HG02610 (cell line): ENCODE measurements around the gene RAB4A.

ENCODE experiments used
- ATAC-seq: cut with Tn5 transposase; IDR thresholded peaks from one replicate; pipeline ENCODE4 v1.9.1; 2021; ENCODE audit warnings: mild to moderate bottlenecking, moderate library complexity; ENCODE audit not compliant: unreplicated experiment

Gene RAB4A

DNA sequence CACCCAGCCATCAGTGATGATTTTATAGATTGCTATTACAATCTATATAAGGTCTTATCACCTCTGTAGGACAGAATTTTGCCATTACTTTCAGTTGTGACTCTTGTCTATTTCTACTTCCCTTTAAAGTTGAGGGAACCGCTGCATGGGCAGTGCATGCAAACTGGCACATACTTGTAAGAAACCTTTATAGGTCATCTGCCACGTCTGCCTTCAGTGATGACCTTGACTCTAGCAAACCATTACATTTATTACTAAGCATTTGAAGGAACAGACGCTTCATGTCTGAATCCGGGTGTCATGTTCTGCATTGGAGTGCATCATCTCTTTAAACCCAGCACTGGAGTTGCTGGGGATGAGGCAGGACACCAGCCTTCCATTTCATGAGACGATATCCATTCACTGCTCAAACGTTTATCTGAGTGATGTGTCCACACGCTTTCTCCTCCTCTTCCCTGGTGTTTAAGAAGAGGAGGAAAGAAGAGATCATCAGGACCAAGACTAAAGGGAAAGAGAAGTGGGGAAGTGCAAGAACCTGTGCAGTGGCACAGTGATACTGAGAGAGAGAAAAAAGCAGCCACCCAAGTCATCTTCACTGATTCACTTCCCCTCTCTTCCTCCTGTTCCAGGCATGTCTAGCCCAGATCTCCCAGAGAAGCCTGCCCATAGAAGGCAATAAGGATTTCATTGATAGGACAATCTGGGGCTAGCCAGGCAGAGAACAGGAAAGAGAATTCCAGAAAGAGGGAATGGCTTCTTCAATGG, 57.9 kb downstream of the RAB4A start:
- ATAC-seq = no peak

DNA sequence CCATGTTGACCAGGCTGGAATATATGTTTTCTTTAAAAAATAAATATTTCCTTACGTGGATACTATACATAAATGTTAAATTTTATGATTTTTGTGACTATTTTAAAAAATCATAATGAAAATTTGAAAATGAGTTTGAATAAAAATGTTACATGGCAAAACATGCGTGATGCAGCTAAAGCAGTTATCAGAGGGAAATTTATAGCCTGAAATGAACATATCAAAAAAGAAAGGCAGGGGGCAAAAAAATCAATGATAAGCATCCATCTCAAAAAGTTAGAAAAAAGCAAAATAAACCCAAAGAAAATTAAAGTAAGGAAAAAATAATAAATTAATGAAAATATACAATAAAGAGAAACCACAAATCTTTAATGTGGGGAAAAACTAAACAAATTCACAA, 63.4 kb downstream of the RAB4A start:
- ATAC-seq = no peak

DNA sequence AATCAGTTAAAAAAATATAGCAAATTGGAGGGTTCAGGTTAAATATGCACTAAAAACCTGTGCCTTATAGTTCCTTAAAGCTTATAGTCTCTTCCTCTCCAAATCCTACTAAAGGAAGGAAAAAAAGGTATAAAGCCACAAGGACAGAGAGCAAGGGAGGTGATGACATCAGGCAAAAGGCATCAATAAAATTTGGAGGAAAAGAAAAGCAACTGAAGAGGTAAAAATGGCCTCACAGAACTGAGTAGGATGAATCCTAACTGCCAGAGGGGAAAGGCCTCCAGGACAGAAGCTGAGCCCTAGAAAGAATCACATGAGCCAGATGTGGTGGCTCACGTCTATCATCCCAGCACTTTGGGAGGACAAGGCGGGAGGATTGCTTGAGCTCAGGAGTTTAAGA, 63.8 kb downstream of the RAB4A start:
- no peak for ATAC-seq

DNA sequence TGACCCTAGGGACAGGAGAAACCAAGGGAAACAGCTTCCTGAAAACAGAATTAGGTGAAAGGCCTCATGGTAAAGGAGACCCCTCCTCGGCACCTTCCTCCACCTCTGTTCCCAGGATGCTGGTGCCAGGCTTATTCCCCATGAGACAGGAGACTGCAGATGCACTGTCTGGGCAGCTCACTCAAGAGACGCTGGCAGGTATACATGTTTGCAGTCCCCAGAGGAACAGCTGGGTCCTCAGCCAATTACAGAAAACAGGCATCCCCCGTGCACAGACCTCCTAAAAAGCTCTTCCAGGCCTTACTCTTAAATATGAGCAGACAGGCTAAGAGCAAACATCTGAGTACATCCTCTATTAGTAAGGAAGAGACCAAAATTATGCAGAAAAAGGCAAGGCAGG, 65.4 kb downstream of the RAB4A start:
- no peak for ATAC-seq

DNA sequence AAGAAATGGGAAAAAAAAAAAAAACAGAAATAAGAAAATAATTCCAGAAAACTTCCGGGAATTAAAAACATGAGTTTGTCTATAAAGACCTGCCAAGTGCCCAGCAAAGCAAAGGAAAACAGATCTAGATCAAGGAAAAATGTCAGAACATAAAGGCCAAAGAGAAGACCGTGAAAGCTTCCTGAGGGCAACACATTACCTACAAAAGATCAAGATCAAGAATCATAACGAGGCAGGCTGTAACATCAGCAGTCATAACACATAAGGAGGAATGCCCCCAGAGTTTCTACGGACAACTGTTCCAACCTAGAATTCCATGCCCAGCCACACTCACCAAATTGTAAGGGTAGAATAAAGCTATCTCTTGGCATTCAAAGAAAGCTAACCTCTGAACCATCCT, 68.2 kb downstream of the RAB4A start:
- no peak for ATAC-seq

DNA sequence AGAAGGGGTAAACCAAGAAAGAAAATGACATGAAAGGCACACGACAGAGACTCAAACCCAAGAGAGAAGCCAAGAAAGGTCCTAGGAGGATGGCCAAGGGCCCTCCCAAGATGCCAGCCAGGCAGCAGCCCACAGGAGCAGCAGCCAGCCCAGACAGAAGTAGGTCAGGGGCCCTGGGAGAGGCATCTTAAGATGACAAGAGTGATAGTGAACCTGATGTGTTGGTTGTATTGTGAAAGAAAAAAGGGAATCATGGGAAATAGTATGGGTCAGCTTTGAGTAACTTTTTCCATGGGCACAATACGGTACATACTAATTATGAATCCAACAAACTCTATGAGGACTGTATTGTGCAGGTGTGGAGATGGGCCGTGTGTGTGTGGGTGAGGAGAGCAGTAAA, 68.6 kb downstream of the RAB4A start:
- ATAC-seq = no peak

DNA sequence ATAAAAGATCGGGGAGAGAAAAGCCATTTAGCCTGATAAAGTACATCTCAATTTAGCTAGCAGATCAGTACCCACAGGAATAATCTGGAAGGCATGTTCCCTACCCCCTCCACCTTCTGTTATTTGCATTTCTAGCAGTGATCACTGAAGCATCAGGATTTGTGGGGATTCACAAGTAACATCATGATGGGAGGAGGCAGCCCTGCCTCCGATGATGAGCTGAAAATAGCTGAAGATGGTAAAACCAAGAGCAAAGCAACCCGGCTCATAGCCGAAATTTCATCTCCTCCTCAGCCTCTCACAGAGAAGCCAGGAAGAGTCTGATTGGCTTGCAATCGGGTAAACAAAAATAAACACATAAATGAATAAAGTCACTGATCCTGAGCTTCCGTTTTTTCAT, 69.6 kb downstream of the RAB4A start:
- ATAC-seq = no peak

DNA sequence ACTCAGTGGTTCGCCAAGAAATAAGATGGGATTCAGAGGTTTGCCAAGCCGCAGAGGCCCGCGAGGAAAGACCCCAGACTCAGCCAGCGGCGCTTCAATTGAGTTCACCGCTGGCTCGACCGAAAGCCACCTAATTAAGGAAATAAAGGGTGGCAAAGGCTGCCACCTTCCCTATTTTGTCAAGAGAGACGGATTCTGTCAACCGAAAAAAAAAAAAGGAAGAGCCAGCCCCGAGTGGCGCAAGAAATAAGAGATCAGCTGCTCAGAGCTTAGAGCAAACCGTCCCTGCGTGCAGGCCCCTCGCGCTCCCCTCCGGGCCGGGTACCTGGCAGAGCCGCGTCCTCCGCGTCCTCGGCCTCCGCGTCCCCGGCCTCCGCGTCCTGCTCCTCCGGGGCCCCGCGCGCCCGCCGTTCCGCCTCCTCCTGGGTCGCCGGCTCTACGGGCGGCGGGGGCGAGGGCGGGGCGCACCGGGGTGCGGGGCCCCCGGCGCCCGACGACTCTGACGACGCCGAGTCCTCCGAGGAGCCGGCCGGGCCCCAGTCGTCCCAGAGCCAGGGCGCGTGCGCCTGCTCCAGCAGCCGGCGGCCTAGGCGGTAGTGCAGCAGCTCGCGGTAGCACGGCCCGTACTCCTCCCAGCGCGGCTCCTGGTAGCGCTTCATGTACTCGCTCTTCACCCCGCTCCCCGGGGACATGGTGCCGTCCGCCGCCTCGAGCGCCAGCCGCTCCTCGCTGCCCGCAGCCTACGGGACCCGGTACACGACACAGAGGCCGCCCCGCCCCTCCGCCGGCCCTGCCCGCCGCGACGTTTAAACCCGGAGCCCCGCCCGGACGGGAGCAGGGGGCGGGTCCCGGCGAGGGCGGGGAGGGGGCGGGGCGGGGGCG, 71.1 kb downstream of the RAB4A start:
- peak; percentile 75 for ATAC-seq

DNA sequence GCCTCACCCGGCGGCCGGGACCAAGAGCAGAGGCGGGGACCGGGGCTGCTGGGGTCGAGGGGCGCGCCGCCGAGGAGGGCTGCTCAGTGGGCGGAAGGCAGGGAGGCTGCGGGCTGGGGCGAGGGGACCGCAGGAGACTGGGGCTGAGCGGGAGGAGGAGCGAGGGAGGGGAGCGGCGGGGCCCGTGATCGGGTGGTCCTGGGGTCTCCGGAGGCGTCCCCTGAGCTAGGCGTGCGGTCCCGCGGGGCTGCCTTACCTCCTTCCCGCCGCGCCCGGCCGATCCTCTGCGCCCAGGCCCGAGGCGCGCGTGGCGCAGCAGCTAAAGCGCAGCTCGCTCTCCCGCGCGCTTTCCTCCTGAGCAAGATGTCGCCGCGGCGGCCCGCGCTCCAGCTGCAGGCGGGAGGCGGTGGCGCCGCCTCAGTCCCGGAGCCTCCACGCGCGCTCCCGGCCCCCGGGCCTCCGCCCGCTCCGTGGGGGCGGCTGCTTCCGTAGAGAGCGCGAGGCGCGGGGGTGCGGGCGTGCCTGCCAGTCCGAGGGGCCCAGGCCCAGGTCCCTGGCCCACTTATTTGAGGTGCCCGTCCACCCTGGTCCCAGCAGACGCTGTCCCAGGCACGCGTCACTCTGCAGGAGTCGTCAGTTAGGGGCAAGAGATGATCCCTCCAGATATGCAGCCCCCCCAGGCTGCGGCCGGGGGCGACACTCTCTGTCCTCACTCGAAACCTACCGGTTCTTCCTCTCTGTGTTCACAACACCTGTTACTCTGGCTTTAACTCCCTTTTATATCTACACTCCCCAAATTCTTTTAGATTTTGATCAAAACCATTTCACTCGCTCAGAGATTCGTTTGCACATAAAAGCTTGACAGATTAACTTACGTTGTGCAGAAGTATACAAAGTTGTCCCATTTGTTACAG, 72.0 kb downstream of the RAB4A start, which contains the start of gene CCSAP:
Gene CCSAP, minus strand, starts transcription at position 392 of the 914 bp plus-strand sequence. CDS start 582 bp downstream, outside the sequence.
- peak; percentile 39 for ATAC-seq

DNA sequence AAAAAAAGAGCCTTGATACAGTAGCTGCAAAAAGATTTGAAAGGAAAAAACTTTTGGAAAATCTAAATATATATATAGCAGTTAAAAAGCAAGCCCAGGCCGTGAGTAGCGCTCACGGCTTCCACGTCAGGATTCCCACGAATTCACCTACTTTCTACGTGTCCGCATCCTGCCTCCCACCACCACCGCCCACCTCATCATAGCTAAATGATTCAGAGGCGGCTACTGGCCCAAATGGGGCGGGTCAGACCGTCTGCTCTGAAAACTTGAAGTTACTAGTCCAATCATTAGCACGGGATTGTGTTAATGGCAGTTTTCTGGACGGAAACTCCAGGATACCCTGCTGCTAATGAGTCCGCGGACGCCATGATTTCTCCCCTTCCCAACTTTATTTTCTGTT, 73.2 kb downstream of the RAB4A start:
- no peak for ATAC-seq

DNA sequence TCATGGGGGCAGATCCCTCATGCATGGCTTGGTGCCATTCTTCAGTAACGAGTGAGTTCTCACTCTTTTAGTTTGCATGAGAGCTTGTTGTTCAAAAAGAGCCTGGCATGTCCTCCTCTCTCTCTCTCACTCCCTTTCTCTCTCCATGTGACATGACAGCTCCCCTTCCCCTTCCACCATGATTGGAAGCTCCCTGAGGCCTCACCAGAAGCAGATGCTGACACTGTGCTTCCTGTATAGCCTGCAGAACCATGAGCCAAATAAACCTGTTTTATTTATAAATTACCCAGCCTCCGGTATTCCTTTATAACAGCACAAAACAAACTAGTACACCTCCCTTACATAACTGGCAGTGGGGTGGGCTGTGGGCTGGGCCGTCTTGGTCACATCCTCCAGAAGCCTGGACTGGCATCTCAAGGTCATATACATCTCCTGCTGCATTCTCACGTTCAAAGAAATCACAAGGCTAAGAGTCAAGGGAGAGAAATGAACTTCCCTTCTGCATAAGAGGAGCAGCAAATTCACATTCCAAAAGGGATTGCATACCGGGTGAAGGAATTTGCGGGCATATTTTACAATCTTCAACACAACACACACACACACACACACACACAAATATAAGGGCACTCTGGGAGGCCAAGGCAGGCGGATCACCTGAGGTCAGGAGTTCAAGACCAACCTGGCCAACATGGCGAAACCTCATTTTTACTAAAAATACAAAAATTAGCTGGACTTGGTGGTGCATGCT, 74.2 kb downstream of the RAB4A start:
- ATAC-seq = no peak

DNA sequence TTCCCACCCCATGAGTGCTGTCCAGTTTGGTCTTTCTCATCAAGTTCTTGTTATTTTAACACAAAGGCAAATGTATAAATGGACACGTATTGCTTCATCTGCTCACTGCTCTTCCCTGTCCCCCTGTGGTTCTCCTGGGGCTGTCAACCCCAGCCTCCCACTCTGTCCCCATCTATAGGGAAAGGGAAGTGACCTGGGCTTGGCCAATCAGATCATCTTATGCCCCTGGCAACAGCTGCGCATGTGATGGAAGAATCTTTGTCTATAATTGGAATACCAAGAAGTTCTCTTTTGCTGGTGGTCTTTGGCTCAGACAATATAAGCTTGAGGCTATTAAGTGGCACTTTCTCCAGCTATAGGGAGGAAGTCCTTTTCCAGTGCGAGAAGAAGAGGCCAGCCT, 76.6 kb downstream of the RAB4A start:
- no peak for ATAC-seq

DNA sequence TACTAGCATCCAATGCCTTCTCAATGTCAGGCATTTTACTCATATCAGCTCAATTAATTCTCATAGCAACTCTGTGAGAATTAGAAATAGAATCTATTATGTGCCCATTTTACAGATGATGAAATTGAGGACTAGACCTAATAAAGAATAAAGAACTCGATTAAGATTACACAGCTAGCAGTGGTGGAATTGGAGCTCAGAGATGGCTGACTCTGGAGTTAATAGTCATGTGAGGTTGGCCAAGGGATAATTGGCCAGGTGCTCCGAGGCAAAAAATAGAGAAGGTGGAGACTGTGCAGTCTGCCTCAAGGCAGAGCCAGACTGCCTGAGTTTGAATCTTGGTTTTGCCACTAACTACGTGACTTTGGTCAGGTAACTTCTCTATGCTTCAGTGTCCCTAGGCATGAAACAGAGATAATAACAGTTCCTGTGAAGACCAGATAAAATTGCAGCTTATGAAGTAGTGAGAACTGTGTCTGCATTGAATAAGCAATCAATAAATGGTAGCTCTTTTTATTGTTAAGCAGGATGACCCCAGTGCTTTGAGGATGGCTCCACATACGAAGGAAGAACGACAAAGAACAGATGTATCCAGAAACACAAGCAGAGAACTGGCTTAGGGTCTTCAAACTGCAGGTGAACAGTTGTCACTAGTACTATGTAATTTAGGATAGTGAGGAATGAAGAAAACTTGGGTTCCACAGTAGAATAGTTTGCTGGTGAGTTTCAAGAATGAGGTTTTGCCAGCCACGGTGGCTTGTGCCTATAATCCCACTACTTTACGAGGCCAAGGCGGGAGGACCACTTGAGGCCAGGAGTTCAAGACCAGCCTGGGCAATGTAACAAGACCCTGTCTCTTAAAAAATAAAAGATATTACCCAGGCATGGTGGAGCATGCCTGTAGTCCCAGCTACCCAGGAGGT, 78.8 kb downstream of the RAB4A start:
- no peak for ATAC-seq

DNA sequence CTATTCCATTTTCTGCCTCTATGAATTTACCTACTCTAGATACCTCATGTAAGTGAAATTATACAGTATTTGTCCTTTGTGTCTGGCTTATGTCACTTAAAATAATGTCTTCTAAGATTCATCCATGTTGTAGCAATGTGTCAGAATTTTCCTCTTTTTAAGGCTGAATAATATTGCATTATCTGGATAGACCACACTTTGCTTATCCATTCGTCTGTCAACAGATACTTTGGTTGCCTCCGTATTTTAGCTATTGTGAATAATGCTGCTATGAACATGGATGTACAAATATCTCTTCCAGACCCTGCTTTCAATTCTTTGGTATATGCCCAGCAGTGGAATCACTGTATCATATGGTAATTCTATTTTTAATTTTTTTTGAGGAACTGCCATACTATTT, 82.1 kb downstream of the RAB4A start:
- no peak for ATAC-seq

DNA sequence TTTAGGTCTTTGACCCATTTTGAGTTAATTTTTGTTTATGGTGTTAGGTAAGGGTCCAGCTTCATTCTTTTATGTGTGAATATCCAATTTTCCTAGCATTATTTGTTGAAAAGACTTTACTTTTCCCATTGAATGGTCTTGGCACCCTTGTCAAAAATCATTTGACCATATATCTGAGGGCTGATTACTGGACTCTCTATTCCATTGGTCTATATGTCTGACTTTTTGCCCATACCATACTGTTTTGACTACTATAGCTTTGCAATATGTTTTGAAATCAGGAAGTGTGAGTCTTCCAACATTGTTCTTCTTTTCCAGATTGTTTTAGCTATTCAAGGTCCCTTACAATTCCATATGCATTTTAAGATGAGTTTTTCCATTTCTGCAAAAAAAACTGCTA, 83.3 kb downstream of the RAB4A start:
- ATAC-seq = no peak
